ENCODE results near the gene NMNAT2.

Gene NMNAT2

GRCh38 chr1:183267646-183268431 lies 150.3 kb downstream of the NMNAT2 start:
- no peak for ATAC-seq
- TF ChIP-seq CREB5 (CRISPR knock-in tag; IDR thresholded peaks at IDR 0.05; ENCODE audit: low read depth) (no peak), TOX (CRISPR knock-in tag; IDR thresholded peaks at IDR 0.05; ENCODE audit: borderline replicate concordance) (no peak), OSR1 (CRISPR knock-in tag; IDR thresholded peaks at IDR 0.05) (no peak), ARNTL (CRISPR knock-in tag; IDR thresholded peaks at IDR 0.05; ENCODE audit: borderline replicate concordance, low read depth) (no peak), ZFP3 (CRISPR knock-in tag; IDR thresholded peaks at IDR 0.05) (no peak), ZNF565 (CRISPR knock-in tag; conservative IDR thresholded peaks at IDR 0.05; ENCODE audit: low read depth) (no peak), TSHZ2 (CRISPR knock-in tag; IDR thresholded peaks at IDR 0.05) (no peak), CSDC2 (CRISPR knock-in tag; IDR thresholded peaks at IDR 0.05) (no peak), ZFP30 (CRISPR knock-in tag; IDR thresholded peaks at IDR 0.05) (no peak), SNAI2 (CRISPR knock-in tag; IDR thresholded peaks at IDR 0.05) (no peak), ZNF70 (CRISPR knock-in tag; IDR thresholded peaks at IDR 0.05) (no peak), BACH2 (CRISPR knock-in tag; IDR thresholded peaks at IDR 0.05; ENCODE audit: borderline replicate concordance) (no peak)

- no peak for ATAC-seq
- TF ChIP-seq CSRNP3 (CRISPR knock-in tag; IDR thresholded peaks at IDR 0.05) (no peak), PATZ1 (CRISPR knock-in tag; IDR thresholded peaks at IDR 0.05; ENCODE audit: borderline replicate concordance) (no peak), ZFP30 (CRISPR knock-in tag; IDR thresholded peaks at IDR 0.05) (no peak), TOX (CRISPR knock-in tag; IDR thresholded peaks at IDR 0.05; ENCODE audit: borderline replicate concordance) (no peak), OSR1 (CRISPR knock-in tag; IDR thresholded peaks at IDR 0.05) (no peak), CREB5 (CRISPR knock-in tag; IDR thresholded peaks at IDR 0.05; ENCODE audit: low read depth) (no peak), ESRRG (CRISPR knock-in tag; IDR thresholded peaks at IDR 0.05) (no peak), ZNF565 (CRISPR knock-in tag; conservative IDR thresholded peaks at IDR 0.05; ENCODE audit: low read depth) (no peak), BACH2 (CRISPR knock-in tag; IDR thresholded peaks at IDR 0.05; ENCODE audit: borderline replicate concordance) (no peak), TCF4 (CRISPR knock-in tag; IDR thresholded peaks at IDR 0.05; ENCODE audit: borderline replicate concordance) (no peak), ZNF8 (CRISPR knock-in tag; IDR thresholded peaks at IDR 0.05) (no peak), ZC3H10 (CRISPR knock-in tag; IDR thresholded peaks at IDR 0.05) (no peak), POU6F1 (CRISPR knock-in tag; IDR thresholded peaks at IDR 0.05; ENCODE audit: borderline replicate concordance, low read depth) (no peak), CSDC2 (CRISPR knock-in tag; IDR thresholded peaks at IDR 0.05) (no peak), PPARA (CRISPR knock-in tag; IDR thresholded peaks at IDR 0.05; ENCODE audit: borderline replicate concordance) (no peak), ZFP3 (CRISPR knock-in tag; IDR thresholded peaks at IDR 0.05) (no peak), SNAI2 (CRISPR knock-in tag; IDR thresholded peaks at IDR 0.05) (no peak), ISL1 (CRISPR knock-in tag; IDR thresholded peaks at IDR 0.05) (no peak), ZNF70 (CRISPR knock-in tag; IDR thresholded peaks at IDR 0.05) (no peak)
These were observed 154.1 kb downstream of the NMNAT2 start for GRCh38 chr1:183263886-183264602.

Data from SK-N-SH treated with all-trans-retinoic acid at 6 μM for 48 hours (cell line).